Stomach (tissue), 4 donors: ENCODE data around the gene CAPN8.

Experiments
- CTCF ChIP-seq, 7 experiments: fragments of 450-650 bp in 4 of 7; fragments of 200-600 bp in 3 of 7; sonication (generic) in 3 of 7; IDR thresholded peaks; one replicate each; pipeline ENCODE4 v1.5.1; 2016 to 2019; ENCODE audit warnings: antibody characterized with exemption in 7 of 7, control low read depth in 2 of 7, mild to moderate bottlenecking in 1 of 7
- EP300 ChIP-seq: sonication (generic); formaldehyde crosslinking; IDR thresholded peaks from one replicate; pipeline ENCODE4 v1.6.1; 2017; ENCODE audit warnings: antibody characterized with exemption
- POLR2A ChIP-seq, 4 donors: fragments of 450-650 bp; IDR thresholded peaks; one replicate each; pipeline ENCODE4 v1.6.1; 2016; ENCODE audit warnings: antibody characterized with exemption in 4 of 4, control low read depth in 2 of 4, mild to moderate bottlenecking in 1 of 4, moderate library complexity in 1 of 4

- TF ChIP-seq CTCF (IDR thresholded peaks at IDR 0.05) = no peak
- no peak for TF ChIP-seq POLR2A (IDR thresholded peaks at IDR 0.05)
- no peak for TF ChIP-seq EP300
These were observed 150.1 kb downstream of the CAPN8 start for GRCh38 chr1:223515421-223515820.
